Astrocyte (in vitro differentiated cells and primary cell): ENCODE measurements around the gene OTOGL.

ENCODE experiments used
- CTCF ChIP-seq: IDR thresholded peaks from 2 replicates; pipeline ENCODE4 v1.5.1; 2011; ENCODE audit warnings: low read depth, mild to moderate bottlenecking, inconsistent platforms, low read length, moderate library complexity; ENCODE audit not compliant: insufficient read depth
- EZH2 ChIP-seq: IDR thresholded peaks from 2 replicates; pipeline ENCODE4 v1.6.1; 2012; ENCODE audit warnings: mild to moderate bottlenecking, low read length, inconsistent platforms; ENCODE audit not compliant: insufficient read depth

GRCh38 chr12:80356097-80356496 is 256.8 kb downstream of the OTOGL start:
- TF ChIP-seq EZH2, result no peak
- TF ChIP-seq CTCF, result no peak
